H1 (cell line): Measurements from ENCODE around the gene DDX3X. TPM values are rescaled to one million over a fixed set of nuclear protein-coding genes. Genes with fewer than 3 reads are reported as not detected.

ENCODE experiments used
- CTCF ChIA-PET: fragments of 300-600 bp; sonication (Branson Sonifier 250); formaldehyde crosslinking; loops from one replicate; lab custom pipeline; 2021; ENCODE audit not compliant: partially characterized antibody; lab: Charles Lee
- POLR2A ChIA-PET: fragments of 300-600 bp; sonication (Branson Sonifier 250); formaldehyde crosslinking; loops from one replicate; lab custom pipeline; 2021; ENCODE audit warnings: inconsistent platforms; ENCODE audit not compliant: partially characterized antibody; lab: Charles Lee
- DNase-seq, 2 experiments: peaks; one replicate each; pipeline versions ENCODE4 v3.0.0 to v3.0.0-alpha.2; 2010 to 2022; ENCODE audit warnings: low spot score in 2 of 2, low read depth in 1 of 2, mixed read lengths in 1 of 2
- FAIRE-seq: peaks from 2 replicates; lab custom pipeline; 2011; peaks lifted over from hg19 to GRCh38; lab: Jason Lieb, UNC
- H2AFZ ChIP-seq: 2 replicates; pipeline ENCODE4 v1.8.1; 2012; ENCODE audit warnings: low read length, inconsistent platforms
- H2AK5ac ChIP-seq: 2 replicates; pipeline ENCODE4 v1.6.1; 2013; ENCODE audit warnings: low read depth, low read length
- H2BK120ac ChIP-seq: replicated peaks from 2 replicates; pipeline ENCODE3; 2013; ENCODE audit warnings: low read depth, low read length, inconsistent platforms
- H2BK12ac ChIP-seq: 2 replicates; pipeline ENCODE4 v1.6.1; 2013; ENCODE audit warnings: low read depth, low read length
- H2BK15ac ChIP-seq: 2 replicates; pipeline ENCODE4 v1.6.1; 2013; ENCODE audit warnings: low read length
- H2BK20ac ChIP-seq: 2 replicates; pipeline ENCODE4 v1.6.1; 2013; ENCODE audit warnings: low read length
- H2BK5ac ChIP-seq: 2 replicates; pipeline ENCODE4 v1.6.1; 2013; ENCODE audit warnings: low read depth, low read length
- H3K14ac ChIP-seq: 2 replicates; pipeline ENCODE4 v1.6.1; 2013; ENCODE audit warnings: inconsistent platforms; ENCODE audit not compliant: insufficient read length
- H3K18ac ChIP-seq: 2 replicates; pipeline ENCODE4 v1.6.1; 2013; ENCODE audit warnings: low read length; ENCODE audit errors: extremely low read depth
- H3K23ac ChIP-seq: 2 replicates; pipeline ENCODE4 v1.6.1; 2013; ENCODE audit warnings: inconsistent platforms; ENCODE audit not compliant: insufficient read length
- H3K23me2 ChIP-seq: 2 replicates; pipeline ENCODE4 v1.6.1; 2013; ENCODE audit warnings: low read depth, low read length
- H3K27ac ChIP-seq: 2 replicates; pipeline ENCODE4 v1.6.1; 2011; ENCODE audit warnings: low read depth, low read length, inconsistent platforms
- H3K27me3 ChIP-seq, 4 experiments: replicated peaks in 1 of 4; 1 replicate in 1 of 4; 2 replicates in 3 of 4; pipeline versions ENCODE4 v1.6.1 to v1.8.1; 2011 to 2013; ENCODE audit warnings: low read length in 3 of 4, mild to moderate bottlenecking in 3 of 4, inconsistent platforms in 2 of 4, mixed read lengths in 2 of 4, moderate library complexity in 1 of 4; ENCODE audit not compliant: control insufficient read depth in 3 of 4, insufficient read depth in 3 of 4; ENCODE audit errors: extremely low read depth in 1 of 4
- H3K36me3 ChIP-seq, 4 experiments: 2 replicates each; pipeline versions ENCODE4 v1.6.1 to v1.8.1; 2011 to 2013; ENCODE audit warnings: mild to moderate bottlenecking in 4 of 4, low read length in 3 of 4, moderate library complexity in 2 of 4, control low read depth in 1 of 4, inconsistent platforms in 1 of 4; ENCODE audit not compliant: insufficient read depth in 4 of 4, control insufficient read depth in 2 of 4
- H3K4ac ChIP-seq: replicated peaks from 2 replicates; pipeline ENCODE3; 2013; ENCODE audit warnings: low read length, low read depth, mixed read lengths, inconsistent platforms; ENCODE audit not compliant: insufficient read length
- H3K4me1 ChIP-seq, 4 experiments: replicated peaks in 1 of 4; 1 replicate in 1 of 4; 2 replicates in 3 of 4; pipeline versions ENCODE4 v1.6.1 to v1.8.1; 2011 to 2013; ENCODE audit warnings: low read length in 3 of 4, inconsistent platforms in 2 of 4, mixed read lengths in 1 of 4; ENCODE audit not compliant: insufficient read depth in 4 of 4, control insufficient read depth in 3 of 4
- H3K4me2 ChIP-seq, 2 experiments: 2 replicates each; pipeline versions ENCODE4 v1.6.1 to v1.8.1; 2011 to 2013; ENCODE audit warnings: low read depth in 2 of 2, low read length in 2 of 2, control low read depth in 1 of 2, inconsistent platforms in 1 of 2, mild to moderate bottlenecking in 1 of 2; ENCODE audit not compliant: insufficient read depth in 1 of 2
- H3K4me3 ChIP-seq, 4 experiments: fragments of 200-600, 300-600 bp in 1 of 4; sonication (generic), shearing (Covaris generic), sonication (Bioruptor Twin) in 1 of 4; 2 replicates each; pipeline versions ENCODE4 v1.5.1 to v1.8.1; 2011 to 2016; ENCODE audit warnings: low read length in 4 of 4, low read depth in 3 of 4, control low read depth in 2 of 4, inconsistent platforms in 2 of 4, mild to moderate bottlenecking in 2 of 4, mixed read lengths in 1 of 4, moderate library complexity in 1 of 4; ENCODE audit not compliant: insufficient read depth in 2 of 4; ENCODE audit errors: extremely low read depth in 1 of 4
- H3K56ac ChIP-seq: replicated peaks from 2 replicates; pipeline ENCODE3; 2013; ENCODE audit warnings: low read depth, mild to moderate bottlenecking, mixed read lengths, low read length, inconsistent platforms; ENCODE audit not compliant: insufficient read length
- H3K79me1 ChIP-seq: 2 replicates; pipeline ENCODE4 v1.6.1; 2013; ENCODE audit warnings: low read depth, low read length, control low read depth
- H3K79me2 ChIP-seq, 2 experiments: 2 replicates each; pipeline versions ENCODE4 v1.6.1 to v1.8.1; 2012 to 2013; ENCODE audit warnings: low read length in 2 of 2, mild to moderate bottlenecking in 2 of 2, inconsistent platforms in 1 of 2; ENCODE audit not compliant: insufficient read depth in 2 of 2, control insufficient read depth in 1 of 2
- H3K9ac ChIP-seq, 4 experiments: replicated peaks in 1 of 4; 1 replicate in 1 of 4; 2 replicates in 3 of 4; pipeline versions ENCODE4 v1.6.1 to v1.8.1; 2011 to 2013; ENCODE audit warnings: low read depth in 3 of 4, low read length in 3 of 4, control low read depth in 2 of 4, mild to moderate bottlenecking in 2 of 4, moderate library complexity in 2 of 4, inconsistent platforms in 1 of 4; ENCODE audit errors: extremely low read depth in 1 of 4
- H3K9me3 ChIP-seq, 2 experiments: 2 replicates each; pipeline versions ENCODE4 v1.6.1 to v1.8.1; 2012 to 2013; ENCODE audit warnings: mild to moderate bottlenecking in 2 of 2, moderate library complexity in 2 of 2, control low read depth in 1 of 2, inconsistent platforms in 1 of 2, low read depth in 1 of 2, low read length in 1 of 2, mixed read lengths in 1 of 2; ENCODE audit not compliant: insufficient read depth in 2 of 2
- H4K20me1 ChIP-seq, 2 experiments: replicated peaks in 1 of 2; 2 replicates each; pipeline versions ENCODE3 to v1.8.1; 2011 to 2013; ENCODE audit warnings: inconsistent platforms in 2 of 2, low read length in 2 of 2, mild to moderate bottlenecking in 1 of 2; ENCODE audit not compliant: insufficient read depth in 2 of 2, control insufficient read depth in 1 of 2
- H4K5ac ChIP-seq: 2 replicates; pipeline ENCODE4 v1.6.1; 2013; ENCODE audit warnings: low read length, low read depth, mixed read lengths, inconsistent platforms; ENCODE audit not compliant: insufficient read length
- H4K8ac ChIP-seq: 2 replicates; pipeline ENCODE4 v1.8.0; 2013; ENCODE audit warnings: mild to moderate bottlenecking, moderate library complexity, low read length, inconsistent platforms; ENCODE audit not compliant: insufficient read depth; ENCODE audit errors: extremely low read depth
- H4K91ac ChIP-seq: replicated peaks from 2 replicates; pipeline ENCODE3; 2013; ENCODE audit warnings: low read length, mixed read lengths, inconsistent platforms; ENCODE audit not compliant: insufficient read length
- CBX8 ChIP-seq: fragments of 300-800, 300-1000 bp; sonication (generic); IDR thresholded peaks from 2 replicates; pipeline ENCODE4 v1.7.1; 2016; ENCODE audit warnings: low read depth, low read length, borderline replicate concordance
- CREB1 ChIP-seq: IDR thresholded peaks from 2 replicates; pipeline ENCODE4 v1.6.1; 2012; ENCODE audit warnings: inconsistent platforms
- EZH2 ChIP-seq: fragments of 200-600 bp; sonication (generic); IDR thresholded peaks from 2 replicates; pipeline ENCODE4 v1.7.1; 2012; ENCODE audit warnings: low read depth, mild to moderate bottlenecking, moderate library complexity, low read length, inconsistent platforms; ENCODE audit not compliant: severe bottlenecking
- JUN ChIP-seq: IDR thresholded peaks from 2 replicates; pipeline ENCODE4 v1.6.1; 2011; ENCODE audit warnings: low read depth, mild to moderate bottlenecking, improper control_type of control experiment, low read length
- NANOG ChIP-seq: IDR thresholded peaks from 2 replicates; pipeline ENCODE4 v1.6.1; 2011; ENCODE audit warnings: low read length, low read depth, mild to moderate bottlenecking, inconsistent platforms; ENCODE audit not compliant: insufficient read depth, poor library complexity, severe bottlenecking
- PHF8 ChIP-seq: fragments of 200-600 bp; sonication (generic); conservative IDR thresholded peaks from 2 replicates; pipeline ENCODE4 v1.7.1; 2012; ENCODE audit warnings: low read depth, mild to moderate bottlenecking, inconsistent platforms, low read length, moderate library complexity
- RAD21 ChIP-seq, 2 experiments: IDR thresholded peaks in 1 of 2; conservative IDR thresholded peaks in 1 of 2; 2 replicates each; pipeline ENCODE4 v1.6.1; 2011; ENCODE audit warnings: low read depth in 2 of 2, low read length in 2 of 2, improper control_type of control experiment in 1 of 2, inconsistent platforms in 1 of 2, mild to moderate bottlenecking in 1 of 2, moderate library complexity in 1 of 2
- RXRA ChIP-seq: IDR thresholded peaks from 2 replicates; pipeline ENCODE4 v1.6.1; 2011; ENCODE audit warnings: low read depth, mild to moderate bottlenecking, low read length, moderate library complexity; ENCODE audit not compliant: insufficient read depth
- SP1 ChIP-seq: IDR thresholded peaks from 2 replicates; pipeline ENCODE4 v1.6.1; 2011; ENCODE audit warnings: low read depth, low read length
- SUZ12 ChIP-seq: fragments of 200-600 bp; sonication (generic); IDR thresholded peaks from 2 replicates; pipeline ENCODE4 v1.6.1; 2012; ENCODE audit warnings: mild to moderate bottlenecking, inconsistent platforms, low read length, moderate library complexity, mixed read lengths
- WGBS, 2 experiments: shearing (Covaris generic) in 1 of 2; methylation state at CpG; one replicate each; pipeline versions ENCODE4 v1.1.6 to v1.1.7; 2013 to 2015; ENCODE audit warnings: low lambda C conversion rate in 2 of 2, mixed read lengths in 2 of 2, inconsistent platforms in 1 of 2, low coverage in 1 of 2, missing lambda C conversion rate in 1 of 2; ENCODE audit not compliant: insufficient replicate concordance in 2 of 2, insufficient coverage in 1 of 2, insufficient read length in 1 of 2; ENCODE audit errors: extremely low coverage in 1 of 2, missing lambda C conversion rate in 1 of 2; 5-methylcytosine and 5-hydroxymethylcytosine counted together
- polyA plus RNA-seq, 7 experiments: library from polyadenylated mRNA; depleted of rRNA in 3 of 7; stranded (reverse) in 5 of 7; unstranded in 2 of 7; fragments of >200 nt in 5 of 7; fragments of 200-250 nt in 2 of 7; gene quantifications; 1 replicate in 5 of 7; 2 replicates in 1 of 7; 4 replicates in 1 of 7; pipeline versions ENCODE4 v1.2.1 to v1.2.3, GENCODE V29; 2011 to 2013; ENCODE audit warnings: missing spikeins in 2 of 7, mixed read lengths in 2 of 7
- total RNA-seq: library from RNA; stranded (reverse); fragmentation: NEBNext Ultra II Directional; extraction: Animal tissue kit (Norgen Biotek cat#: 25700); gene quantifications from 2 replicates; pipeline ENCODE4 v1.2.1, GENCODE V29; 2021
- TF ChIP-seq, protein P1 (sequence below), 3 experiments: IDR thresholded peaks; 1 replicate in 2 of 3; 2 replicates in 1 of 3; pipeline versions ENCODE4 v1.5.1 to v1.6.1; 2011; ENCODE audit warnings: low read length in 3 of 3, mild to moderate bottlenecking in 3 of 3, inconsistent platforms in 2 of 3, low read depth in 1 of 3, moderate library complexity in 1 of 3; ENCODE audit not compliant: insufficient read depth in 1 of 3; ENCODE audit errors: control extremely low read depth in 1 of 3

Gene DDX3X
- total and polyA plus RNA-seq, 2 of the 8 experiments (the other 6 are each of a cell fraction or from before 2014, with no cell fraction given) = 39.4 to 291 TPM

DNA sequence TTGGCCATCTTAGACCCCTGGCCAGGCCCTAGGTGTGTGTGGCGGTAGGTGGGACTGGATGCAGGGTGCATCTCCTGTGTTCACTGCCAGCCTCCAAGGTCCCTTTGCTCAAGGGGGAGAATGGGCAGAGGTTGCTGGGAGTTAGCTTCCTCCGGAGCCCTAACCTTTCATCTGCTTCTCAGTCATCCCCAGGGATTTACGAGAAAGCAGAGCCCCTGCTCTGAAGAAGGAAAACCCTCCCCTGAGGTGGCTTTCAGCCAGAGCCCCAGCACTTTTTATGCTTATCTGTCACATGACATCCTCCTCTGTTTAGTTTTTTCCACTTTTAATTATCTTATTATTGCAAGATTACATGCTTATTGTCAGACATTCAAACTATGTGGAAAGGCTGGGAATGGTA lies 44.9 kb upstream of the DDX3X start:
- Histone ChIP-seq H4K20me1 (no peaks in the 10 kb centered on the region), H3K36me3 (no peaks in the 10 kb centered on the region), H2BK15ac (no peak overlapping the region), H3K27me3 (no peaks in the 10 kb centered on the region), H2BK12ac (0 out of 2 replicates have a peak overlapping the region, but pooled peaks have one; percentile 9), H3K4me1 (peaks cover 0 to 6% (median 3%) of the 10 kb centered on the region in 4 experiments; a peak in 4 of 7 replicates), H4K8ac (no peak overlapping the region), H2BK5ac (no peak overlapping the region), H3K9me3 (no peaks in the 10 kb centered on the region; a peak in 1 of 4 replicates), H3K4me3 (no peak overlapping the region), H3K4ac (no peak overlapping the region), H2BK20ac (no peak overlapping the region), H3K18ac (no peak overlapping the region), H2AFZ (no peak overlapping the region), H4K5ac (no peak overlapping the region), H4K91ac (no peak overlapping the region), H2AK5ac (no peak overlapping the region), H3K79me1 (no peaks in the 10 kb centered on the region), H3K14ac (no peak overlapping the region), H3K23ac (no peak overlapping the region), H3K23me2 (no peaks in the 10 kb centered on the region), H3K79me2 (no peaks in the 10 kb centered on the region), H2BK120ac (no peak overlapping the region), H3K4me2 (no peak overlapping the region), H3K27ac (no peak overlapping the region), H3K56ac (no peak overlapping the region), H3K9ac (no peak overlapping the region)
- no peak for FAIRE-seq
- DNase-seq = no peak
- ChIA-PET CTCF (no interaction called here), POLR2A (interaction anchor here (0.7 to 1.1 kb wide), 2 partner anchors 15 to 429 kb away, joined by 4 to 5 read pairs; no protein-coding TSS in a partner anchor)
- 93% methylated on average over 3 of the region's 3 CpGs; no CpG with 5 or more reads in 1 of the 2 experiments for WGBS, 2 experiments
- TF ChIP-seq JUN = no peak
- TF ChIP-seq CBX8 = no peak
- TF ChIP-seq NANOG = no peak
- TF ChIP-seq, protein P1, sequence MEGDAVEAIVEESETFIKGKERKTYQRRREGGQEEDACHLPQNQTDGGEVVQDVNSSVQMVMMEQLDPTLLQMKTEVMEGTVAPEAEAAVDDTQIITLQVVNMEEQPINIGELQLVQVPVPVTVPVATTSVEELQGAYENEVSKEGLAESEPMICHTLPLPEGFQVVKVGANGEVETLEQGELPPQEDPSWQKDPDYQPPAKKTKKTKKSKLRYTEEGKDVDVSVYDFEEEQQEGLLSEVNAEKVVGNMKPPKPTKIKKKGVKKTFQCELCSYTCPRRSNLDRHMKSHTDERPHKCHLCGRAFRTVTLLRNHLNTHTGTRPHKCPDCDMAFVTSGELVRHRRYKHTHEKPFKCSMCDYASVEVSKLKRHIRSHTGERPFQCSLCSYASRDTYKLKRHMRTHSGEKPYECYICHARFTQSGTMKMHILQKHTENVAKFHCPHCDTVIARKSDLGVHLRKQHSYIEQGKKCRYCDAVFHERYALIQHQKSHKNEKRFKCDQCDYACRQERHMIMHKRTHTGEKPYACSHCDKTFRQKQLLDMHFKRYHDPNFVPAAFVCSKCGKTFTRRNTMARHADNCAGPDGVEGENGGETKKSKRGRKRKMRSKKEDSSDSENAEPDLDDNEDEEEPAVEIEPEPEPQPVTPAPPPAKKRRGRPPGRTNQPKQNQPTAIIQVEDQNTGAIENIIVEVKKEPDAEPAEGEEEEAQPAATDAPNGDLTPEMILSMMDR (IDR thresholded peaks at IDR 0.05; ENCODE audit: control extremely low read depth in 1 of 3, insufficient read depth in 1 of 3, low read depth in 1 of 3, low read length in 3 of 3) = no peak
- TF ChIP-seq EZH2 = no peak
- TF ChIP-seq SUZ12 = no peak
- TF ChIP-seq CREB1 = no peak
- no peak for TF ChIP-seq PHF8
- no peak for TF ChIP-seq RAD21 (IDR thresholded peaks at IDR 0.05 in 1 of 2, conservative IDR thresholded peaks at IDR 0.05 in 1 of 2; ENCODE audit: low read depth in 2 of 2, low read length in 2 of 2)
- no peak for TF ChIP-seq RXRA
- TF ChIP-seq SP1 = no peak
